ENCODE results near the gene GPR21.

Gene GPR21

GRCh38 chr9:123049589-123050222 is 16.2 kb downstream of the GPR21 start:
- Histone ChIP-seq H3K9me3 (ENCODE audit: control insufficient read depth, low read depth, low read length) (no peaks in the 10 kb centered on the region), H3K36me3 (ENCODE audit: control insufficient read depth, low read depth, low read length) (peaks cover 18% of the 10 kb centered on the region), H3K27me3 (ENCODE audit: control insufficient read depth, insufficient read depth, low read length) (no peaks in the 10 kb centered on the region), H3K27ac (ENCODE audit: low read length) (no peak overlapping the region), H3K9ac (ENCODE audit: low read length) (no peak overlapping the region), H3K4me3 (ENCODE audit: low read length) (no peak overlapping the region), H3K4me1 (ENCODE audit: control insufficient read depth, low read depth, low read length) (no peaks in the 10 kb centered on the region)

GRCh38 chr9:123053046-123053445 is 19.6 kb downstream of the GPR21 start:
- Histone ChIP-seq H3K4me1 (ENCODE audit: control insufficient read depth, low read depth, low read length) (no peaks in the 10 kb centered on the region), H3K9ac (ENCODE audit: low read length) (no peak overlapping the region), H3K9me3 (ENCODE audit: control insufficient read depth, low read depth, low read length) (no peaks in the 10 kb centered on the region), H3K36me3 (ENCODE audit: control insufficient read depth, low read depth, low read length) (peaks cover 22% of the 10 kb centered on the region), H3K27me3 (ENCODE audit: control insufficient read depth, insufficient read depth, low read length) (no peaks in the 10 kb centered on the region), H3K27ac (ENCODE audit: low read length) (no peak overlapping the region), H3K4me3 (ENCODE audit: low read length) (no peak overlapping the region)

- Histone ChIP-seq H3K36me3 (ENCODE audit: control insufficient read depth, low read depth, low read length) (peaks cover 19% of the 10 kb centered on the region), H3K9me3 (ENCODE audit: control insufficient read depth, low read depth, low read length) (no peaks in the 10 kb centered on the region), H3K4me3 (ENCODE audit: low read length) (no peak overlapping the region)
Measured at GRCh38 chr9:123053711-123054110, 20.2 kb downstream of the GPR21 start.

GRCh38 chr9:123058834-123059233 is 25.4 kb downstream of the GPR21 start:
- H3K4me1 ChIP-seq (ENCODE audit: control insufficient read depth, low read depth, low read length) = no peaks in the 10 kb centered on the region
- no peak overlapping the region for H3K9ac ChIP-seq (ENCODE audit: low read length)
- H3K9me3 ChIP-seq (ENCODE audit: control insufficient read depth, low read depth, low read length) = no peaks in the 10 kb centered on the region
- H3K27ac ChIP-seq (ENCODE audit: low read length) = no peak overlapping the region
- H3K4me3 ChIP-seq (ENCODE audit: low read length) = no peak overlapping the region
- H3K27me3 ChIP-seq (ENCODE audit: control insufficient read depth, insufficient read depth, low read length) = no peaks in the 10 kb centered on the region
- H3K36me3 ChIP-seq (ENCODE audit: control insufficient read depth, low read depth, low read length) = peaks cover 10% of the 10 kb centered on the region

More at GRCh38 chr9:123053711-123054110, 20.2 kb downstream of the GPR21 start:
- no peaks in the 10 kb centered on the region for H3K27me3 ChIP-seq (ENCODE audit: control insufficient read depth, insufficient read depth, low read length)
- no peak overlapping the region for H3K9ac ChIP-seq (ENCODE audit: low read length)
- no peak overlapping the region for H3K27ac ChIP-seq (ENCODE audit: low read length)
- no peaks in the 10 kb centered on the region for H3K4me1 ChIP-seq (ENCODE audit: control insufficient read depth, low read depth, low read length)

GRCh38 chr9:123059472-123060220 is 26.2 kb downstream of the GPR21 start:
- Histone ChIP-seq H3K27me3 (ENCODE audit: control insufficient read depth, insufficient read depth, low read length) (no peaks in the 10 kb centered on the region), H3K36me3 (ENCODE audit: control insufficient read depth, low read depth, low read length) (peaks cover 4% of the 10 kb centered on the region), H3K4me3 (ENCODE audit: low read length) (no peak overlapping the region), H3K27ac (ENCODE audit: low read length) (no peak overlapping the region), H3K4me1 (ENCODE audit: control insufficient read depth, low read depth, low read length) (no peaks in the 10 kb centered on the region), H3K9ac (ENCODE audit: low read length) (no peak overlapping the region), H3K9me3 (ENCODE audit: control insufficient read depth, low read depth, low read length) (no peaks in the 10 kb centered on the region)

- Histone ChIP-seq H3K9ac (ENCODE audit: low read length) (no peak overlapping the region), H3K27me3 (ENCODE audit: control insufficient read depth, insufficient read depth, low read length) (no peaks in the 10 kb centered on the region), H3K27ac (ENCODE audit: low read length) (no peak overlapping the region), H3K4me1 (ENCODE audit: control insufficient read depth, low read depth, low read length) (no peaks in the 10 kb centered on the region), H3K36me3 (ENCODE audit: control insufficient read depth, low read depth, low read length) (peaks cover 12% of the 10 kb centered on the region), H3K4me3 (ENCODE audit: low read length) (no peak overlapping the region), H3K9me3 (ENCODE audit: control insufficient read depth, low read depth, low read length) (no peaks in the 10 kb centered on the region)
Measured at GRCh38 chr9:123061216-123061615, 27.7 kb downstream of the GPR21 start.

- no peaks in the 10 kb centered on the region for H3K4me1 ChIP-seq (ENCODE audit: control insufficient read depth, low read depth, low read length)
- H3K9ac ChIP-seq (ENCODE audit: low read length) = no peak overlapping the region
- no peak overlapping the region for H3K4me3 ChIP-seq (ENCODE audit: low read length)
- no peaks in the 10 kb centered on the region for H3K27me3 ChIP-seq (ENCODE audit: control insufficient read depth, insufficient read depth, low read length)
- peaks cover 23% of the 10 kb centered on the region for H3K36me3 ChIP-seq (ENCODE audit: control insufficient read depth, low read depth, low read length)
- no peak overlapping the region for H3K27ac ChIP-seq (ENCODE audit: low read length)
- H3K9me3 ChIP-seq (ENCODE audit: control insufficient read depth, low read depth, low read length) = no peaks in the 10 kb centered on the region
Measured at GRCh38 chr9:123062351-123063176, 29.1 kb downstream of the GPR21 start.

- Histone ChIP-seq H3K9me3 (ENCODE audit: control insufficient read depth, low read depth, low read length) (no peaks in the 10 kb centered on the region), H3K4me3 (ENCODE audit: low read length) (no peak overlapping the region), H3K4me1 (ENCODE audit: control insufficient read depth, low read depth, low read length) (no peaks in the 10 kb centered on the region), H3K27me3 (ENCODE audit: control insufficient read depth, insufficient read depth, low read length) (no peaks in the 10 kb centered on the region), H3K27ac (ENCODE audit: low read length) (no peak overlapping the region), H3K36me3 (ENCODE audit: control insufficient read depth, low read depth, low read length) (peaks cover 26% of the 10 kb centered on the region), H3K9ac (ENCODE audit: low read length) (no peak overlapping the region)
Measured at GRCh38 chr9:123063177-123063598, 29.7 kb downstream of the GPR21 start.

- H3K27ac ChIP-seq (ENCODE audit: low read length) = no peak overlapping the region
- H3K27me3 ChIP-seq (ENCODE audit: control insufficient read depth, insufficient read depth, low read length) = no peaks in the 10 kb centered on the region
- peaks cover 28% of the 10 kb centered on the region for H3K36me3 ChIP-seq (ENCODE audit: control insufficient read depth, low read depth, low read length)
- H3K9ac ChIP-seq (ENCODE audit: low read length) = no peak overlapping the region
- no peaks in the 10 kb centered on the region for H3K9me3 ChIP-seq (ENCODE audit: control insufficient read depth, low read depth, low read length)
- no peaks in the 10 kb centered on the region for H3K4me1 ChIP-seq (ENCODE audit: control insufficient read depth, low read depth, low read length)
- H3K4me3 ChIP-seq (ENCODE audit: low read length) = no peak overlapping the region
Measured at GRCh38 chr9:123063896-123064295, 30.4 kb downstream of the GPR21 start.

GRCh38 chr9:123064716-123065115 is 31.2 kb downstream of the GPR21 start:
- peaks cover 28% of the 10 kb centered on the region for H3K36me3 ChIP-seq (ENCODE audit: control insufficient read depth, low read depth, low read length)
- H3K9ac ChIP-seq (ENCODE audit: low read length) = no peak overlapping the region
- H3K4me3 ChIP-seq (ENCODE audit: low read length) = no peak overlapping the region
- no peaks in the 10 kb centered on the region for H3K4me1 ChIP-seq (ENCODE audit: control insufficient read depth, low read depth, low read length)
- no peaks in the 10 kb centered on the region for H3K27me3 ChIP-seq (ENCODE audit: control insufficient read depth, insufficient read depth, low read length)
- H3K27ac ChIP-seq (ENCODE audit: low read length) = no peak overlapping the region
- H3K9me3 ChIP-seq (ENCODE audit: control insufficient read depth, low read depth, low read length) = no peaks in the 10 kb centered on the region

- H3K27me3 ChIP-seq (ENCODE audit: control insufficient read depth, insufficient read depth, low read length) = no peaks in the 10 kb centered on the region
- no peak overlapping the region for H3K27ac ChIP-seq (ENCODE audit: low read length)
- no peak overlapping the region for H3K4me3 ChIP-seq (ENCODE audit: low read length)
- H3K4me1 ChIP-seq (ENCODE audit: control insufficient read depth, low read depth, low read length) = no peaks in the 10 kb centered on the region
- peaks cover 29% of the 10 kb centered on the region for H3K36me3 ChIP-seq (ENCODE audit: control insufficient read depth, low read depth, low read length)
- no peaks in the 10 kb centered on the region for H3K9me3 ChIP-seq (ENCODE audit: control insufficient read depth, low read depth, low read length)
- no peak overlapping the region for H3K9ac ChIP-seq (ENCODE audit: low read length)
Measured at GRCh38 chr9:123065196-123065595, 31.7 kb downstream of the GPR21 start.
